Measurements from ENCODE around the gene ACTL6A. TPM values are rescaled to one million over a fixed set of nuclear protein-coding genes. Genes with fewer than 3 reads are reported as not detected.

ACTL6A gene
- total RNA-seq, 1 experiment from 2014 or later: 74.5 TPM

- TF ChIP-seq, protein P1, sequence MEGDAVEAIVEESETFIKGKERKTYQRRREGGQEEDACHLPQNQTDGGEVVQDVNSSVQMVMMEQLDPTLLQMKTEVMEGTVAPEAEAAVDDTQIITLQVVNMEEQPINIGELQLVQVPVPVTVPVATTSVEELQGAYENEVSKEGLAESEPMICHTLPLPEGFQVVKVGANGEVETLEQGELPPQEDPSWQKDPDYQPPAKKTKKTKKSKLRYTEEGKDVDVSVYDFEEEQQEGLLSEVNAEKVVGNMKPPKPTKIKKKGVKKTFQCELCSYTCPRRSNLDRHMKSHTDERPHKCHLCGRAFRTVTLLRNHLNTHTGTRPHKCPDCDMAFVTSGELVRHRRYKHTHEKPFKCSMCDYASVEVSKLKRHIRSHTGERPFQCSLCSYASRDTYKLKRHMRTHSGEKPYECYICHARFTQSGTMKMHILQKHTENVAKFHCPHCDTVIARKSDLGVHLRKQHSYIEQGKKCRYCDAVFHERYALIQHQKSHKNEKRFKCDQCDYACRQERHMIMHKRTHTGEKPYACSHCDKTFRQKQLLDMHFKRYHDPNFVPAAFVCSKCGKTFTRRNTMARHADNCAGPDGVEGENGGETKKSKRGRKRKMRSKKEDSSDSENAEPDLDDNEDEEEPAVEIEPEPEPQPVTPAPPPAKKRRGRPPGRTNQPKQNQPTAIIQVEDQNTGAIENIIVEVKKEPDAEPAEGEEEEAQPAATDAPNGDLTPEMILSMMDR (conservative IDR thresholded peaks at IDR 0.05): no peak
- Histone ChIP-seq H3K27ac (ENCODE audit: insufficient read length, low read depth, low read length) (no peak overlapping the region), H3K18ac (ENCODE audit: insufficient read length, low read depth, low read length) (no peak overlapping the region), H3K56ac (ENCODE audit: insufficient read length, low read depth, low read length) (no peak overlapping the region), H2BK12ac (ENCODE audit: insufficient read length, low read depth, low read length) (no peak overlapping the region), H3K4me1 (ENCODE audit: insufficient read depth, low read length) (no peaks in the 10 kb centered on the region), H4K91ac (ENCODE audit: insufficient read length, low read depth, low read length) (no peak overlapping the region), H3K9ac (ENCODE audit: extremely low read depth, insufficient read length, low read length) (no peak overlapping the region), H2BK5ac (ENCODE audit: insufficient read length, low read length) (no peak overlapping the region), H4K5ac (ENCODE audit: insufficient read length, low read depth, low read length) (no peak overlapping the region), H2BK15ac (ENCODE audit: low read depth, low read length) (no peak overlapping the region), H3K79me2 (ENCODE audit: insufficient read depth, low read length) (no peaks in the 10 kb centered on the region), H4K8ac (replicated peaks; ENCODE audit: insufficient read length, low read depth, low read length) (no peak overlapping the region), H3K4me2 (ENCODE audit: insufficient read depth, insufficient read length, low read length) (no peak overlapping the region), H4K20me1 (ENCODE audit: control insufficient read depth, insufficient read depth, insufficient read length) (no peaks in the 10 kb centered on the region), H3K9me3 (ENCODE audit: control insufficient read depth, low read depth, low read length) (no peaks in the 10 kb centered on the region), H3K23me2 (ENCODE audit: insufficient read length, low read depth, low read length, poor library complexity, severe bottlenecking) (no peaks in the 10 kb centered on the region), H3K79me1 (ENCODE audit: insufficient read depth, low read depth, low read length, poor library complexity, severe bottlenecking) (no peaks in the 10 kb centered on the region), H2AFZ (ENCODE audit: low read length) (no peak overlapping the region), H2AK5ac (ENCODE audit: insufficient read length, low read length) (no peak overlapping the region), H3K14ac (ENCODE audit: insufficient read depth, low read length) (no peak overlapping the region), H3K4ac (ENCODE audit: low read depth, low read length) (no peak overlapping the region), H3K23ac (ENCODE audit: insufficient read length, low read depth, low read length) (no peak overlapping the region), H2BK20ac (ENCODE audit: low read depth, low read length, poor library complexity, severe bottlenecking) (no peak overlapping the region), H2BK120ac (ENCODE audit: low read depth, low read length, poor library complexity, severe bottlenecking) (no peak overlapping the region), H3T11ph (ENCODE audit: low read length) (no peak overlapping the region), H3K27me3 (ENCODE audit: insufficient read depth, low read length) (no peaks in the 10 kb centered on the region)
- Mint-ChIP-seq H3K27ac (peak overlapping the region in 1 of 3 experiments; percentile 20; a peak in 2 of 7 replicates), H3K27me3 (ENCODE audit: low read depth) (no peaks in the 10 kb centered on the region), H3K4me1 (no peaks in the 10 kb centered on the region), H3K9me3 (no peaks in the 10 kb centered on the region), H3K4me3 (no peak overlapping the region), H3K36me3 (ENCODE audit: insufficient read depth in 1 of 3, low read depth in 3 of 3) (peaks cover 16 to 81% (median 69%) of the 10 kb centered on the region in 3 experiments; a peak in 6 of 7 replicates)
- no peak for DNase-seq
- WGBS (ENCODE audit: extremely low coverage, insufficient read length, low lambda C conversion rate): no CpG with 5 or more reads among the region's 2 CpGs
These were observed 27.9 kb downstream of the ACTL6A start for GRCh38 chr3:179590669-179591068.
